ENCODE results near the gene CYP8B1. TPM values are rescaled to one million over a fixed set of nuclear protein-coding genes. Genes with fewer than 3 reads are reported as not detected.

Gene CYP8B1
- total and polyA plus RNA-seq, 2 of the 13 experiments (the other 11 are each of a cell fraction or from before 2014, with no cell fraction given): 0.58 to 2.0 TPM

DNA sequence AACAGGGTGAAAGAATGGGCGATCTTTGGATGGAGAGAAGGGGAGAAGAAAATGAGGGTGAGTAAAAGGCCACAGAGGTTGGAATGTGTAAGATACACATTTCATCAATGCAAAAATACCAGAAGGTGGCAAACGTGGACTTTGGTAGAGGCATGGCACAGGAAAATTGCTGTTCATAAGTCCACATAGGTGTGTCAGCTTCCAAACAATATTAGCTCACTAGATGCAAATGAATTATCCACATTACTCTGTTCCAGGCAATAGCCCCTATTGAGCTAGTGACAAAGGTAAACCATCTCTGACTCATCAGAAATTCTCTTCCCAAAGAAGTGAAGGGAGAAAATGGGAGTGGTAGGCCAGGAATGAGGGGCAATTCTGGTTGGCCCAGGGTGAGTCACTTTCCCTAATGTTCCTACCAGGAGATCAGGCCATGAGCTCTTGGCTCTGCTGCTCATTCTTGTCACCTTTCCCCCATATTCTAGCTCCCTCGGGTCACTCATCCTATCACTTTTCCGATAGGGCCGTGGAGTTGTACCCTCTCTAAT lies 46.5 kb downstream of the CYP8B1 start (continued):
- TF ChIP-seq ZNF605 (CRISPR knock-in tag; IDR thresholded peaks at IDR 0.05) (0 out of 2 replicates have a peak, but pooled peaks have one; percentile 48), DMAP1 (CRISPR knock-in tag; IDR thresholded peaks at IDR 0.05) (peak; percentile 58; the same call in 1 of the 2 replicates), HDAC2 (CRISPR knock-in tag; IDR thresholded peaks at IDR 0.05) (peak; percentile 76), ASH2L (IDR thresholded peaks at IDR 0.05; ENCODE audit: insufficient read length, low read depth, low read length) (peak; percentile 32), KDM5A (IDR thresholded peaks at IDR 0.05; ENCODE audit: borderline replicate concordance, low read length) (no peak), SOX13 (IDR thresholded peaks at IDR 0.05) (no peak), SOX13 (CRISPR knock-in tag; conservative IDR thresholded peaks at IDR 0.05 in 1 of 2, IDR thresholded peaks at IDR 0.05 in 1 of 2) (peak in 1 of 2 experiments; percentile 91; a peak in 2 of 4 replicates), EED (CRISPR knock-in tag; IDR thresholded peaks at IDR 0.05) (no peak), ZNF335 (CRISPR knock-in tag; IDR thresholded peaks at IDR 0.05) (no peak), E2F1 (CRISPR knock-in tag; IDR thresholded peaks at IDR 0.05) (no peak), ZBTB20 (CRISPR knock-in tag; IDR thresholded peaks at IDR 0.05; ENCODE audit: borderline replicate concordance, low read depth) (peak; percentile 55; the same call in 1 of the 2 replicates), ZNF124 (CRISPR knock-in tag; IDR thresholded peaks at IDR 0.05) (0 out of 2 replicates have a peak, but pooled peaks have one; percentile 14), UBTF (CRISPR knock-in tag; IDR thresholded peaks at IDR 0.05) (no peak), FOXP1 (IDR thresholded peaks at IDR 0.05) (peak; percentile 77), FOXP1 (CRISPR knock-in tag; IDR thresholded peaks at IDR 0.05) (peak; percentile 82)
- TF ChIP-seq, protein P1, sequence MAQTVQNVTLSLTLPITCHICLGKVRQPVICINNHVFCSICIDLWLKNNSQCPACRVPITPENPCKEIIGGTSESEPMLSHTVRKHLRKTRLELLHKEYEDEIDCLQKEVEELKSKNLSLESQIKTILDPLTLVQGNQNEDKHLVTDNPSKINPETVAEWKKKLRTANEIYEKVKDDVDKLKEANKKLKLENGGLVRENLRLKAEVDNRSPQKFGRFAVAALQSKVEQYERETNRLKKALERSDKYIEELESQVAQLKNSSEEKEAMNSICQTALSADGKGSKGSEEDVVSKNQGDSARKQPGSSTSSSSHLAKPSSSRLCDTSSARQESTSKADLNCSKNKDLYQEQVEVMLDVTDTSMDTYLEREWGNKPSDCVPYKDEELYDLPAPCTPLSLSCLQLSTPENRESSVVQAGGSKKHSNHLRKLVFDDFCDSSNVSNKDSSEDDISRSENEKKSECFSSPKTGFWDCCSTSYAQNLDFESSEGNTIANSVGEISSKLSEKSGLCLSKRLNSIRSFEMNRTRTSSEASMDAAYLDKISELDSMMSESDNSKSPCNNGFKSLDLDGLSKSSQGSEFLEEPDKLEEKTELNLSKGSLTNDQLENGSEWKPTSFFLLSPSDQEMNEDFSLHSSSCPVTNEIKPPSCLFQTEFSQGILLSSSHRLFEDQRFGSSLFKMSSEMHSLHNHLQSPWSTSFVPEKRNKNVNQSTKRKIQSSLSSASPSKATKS (CRISPR knock-in tag; IDR thresholded peaks at IDR 0.05): no peak
- TF ChIP-seq, protein P2, sequence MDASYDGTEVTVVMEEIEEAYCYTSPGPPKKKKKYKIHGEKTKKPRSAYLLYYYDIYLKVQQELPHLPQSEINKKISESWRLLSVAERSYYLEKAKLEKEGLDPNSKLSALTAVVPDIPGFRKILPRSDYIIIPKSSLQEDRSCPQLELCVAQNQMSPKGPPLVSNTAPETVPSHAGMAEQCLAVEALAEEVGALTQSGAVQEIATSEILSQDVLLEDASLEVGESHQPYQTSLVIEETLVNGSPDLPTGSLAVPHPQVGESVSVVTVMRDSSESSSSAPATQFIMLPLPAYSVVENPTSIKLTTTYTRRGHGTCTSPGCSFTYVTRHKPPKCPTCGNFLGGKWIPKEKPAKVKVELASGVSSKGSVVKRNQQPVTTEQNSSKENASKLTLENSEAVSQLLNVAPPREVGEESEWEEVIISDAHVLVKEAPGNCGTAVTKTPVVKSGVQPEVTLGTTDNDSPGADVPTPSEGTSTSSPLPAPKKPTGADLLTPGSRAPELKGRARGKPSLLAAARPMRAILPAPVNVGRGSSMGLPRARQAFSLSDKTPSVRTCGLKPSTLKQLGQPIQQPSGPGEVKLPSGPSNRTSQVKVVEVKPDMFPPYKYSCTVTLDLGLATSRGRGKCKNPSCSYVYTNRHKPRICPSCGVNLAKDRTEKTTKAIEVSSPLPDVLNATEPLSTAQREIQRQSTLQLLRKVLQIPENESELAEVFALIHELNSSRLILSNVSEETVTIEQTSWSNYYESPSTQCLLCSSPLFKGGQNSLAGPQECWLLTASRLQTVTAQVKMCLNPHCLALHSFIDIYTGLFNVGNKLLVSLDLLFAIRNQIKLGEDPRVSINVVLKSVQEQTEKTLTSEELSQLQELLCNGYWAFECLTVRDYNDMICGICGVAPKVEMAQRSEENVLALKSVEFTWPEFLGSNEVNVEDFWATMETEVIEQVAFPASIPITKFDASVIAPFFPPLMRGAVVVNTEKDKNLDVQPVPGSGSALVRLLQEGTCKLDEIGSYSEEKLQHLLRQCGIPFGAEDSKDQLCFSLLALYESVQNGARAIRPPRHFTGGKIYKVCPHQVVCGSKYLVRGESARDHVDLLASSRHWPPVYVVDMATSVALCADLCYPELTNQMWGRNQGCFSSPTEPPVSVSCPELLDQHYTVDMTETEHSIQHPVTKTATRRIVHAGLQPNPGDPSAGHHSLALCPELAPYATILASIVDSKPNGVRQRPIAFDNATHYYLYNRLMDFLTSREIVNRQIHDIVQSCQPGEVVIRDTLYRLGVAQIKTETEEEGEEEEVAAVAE (CRISPR knock-in tag; IDR thresholded peaks at IDR 0.05; ENCODE audit: borderline replicate concordance): peak; percentile 69; the same call in 1 of the 2 replicates

Data from HepG2 (cell line).